ENCODE results near the gene ENG. TPM values are rescaled to one million over a fixed set of nuclear protein-coding genes. Genes with fewer than 3 reads are reported as not detected.
A peak's percentile ranks its signal among the peaks of the same experiment; 100 is the strongest.

Gene ENG
- total and polyA plus RNA-seq, 2 of the 8 experiments (the other 6 are each of a cell fraction or from before 2014, with no cell fraction given): 1.8 to 4.4 TPM

GRCh38 chr9:127796225-127796813 lies 58.1 kb downstream of the ENG start:
- DNase-seq (ENCODE audit: low read depth in 1 of 2, low spot score in 2 of 2) (no peak), FAIRE-seq (no peak)
- no peaks in the 10 kb centered on the region for H3K79me1 ChIP-seq (ENCODE audit: low read depth, low read length)
- POLR2A ChIA-PET (ENCODE audit: partially characterized antibody): interaction anchor here (0.7 to 2.0 kb wide), 4 partner anchors 9 to 345 kb away, joined by 3 to 9 read pairs (median 4); partner anchors contain the start of genes ENG, LRSAM1 and RPL12
- H3K4me3 ChIP-seq (ENCODE audit: extremely low read depth in 1 of 4, insufficient read depth in 2 of 4, low read depth in 3 of 4, low read length in 4 of 4): no peak overlapping the region
- H3K79me2 ChIP-seq (ENCODE audit: control insufficient read depth in 1 of 2, insufficient read depth in 2 of 2, low read length in 2 of 2): no peaks in the 10 kb centered on the region
- 0 out of 2 replicates have a peak overlapping the region, but pooled peaks have one; percentile 72 for H2BK20ac ChIP-seq (ENCODE audit: low read length)
- H4K91ac ChIP-seq (replicated peaks; ENCODE audit: insufficient read length, low read length): no peak overlapping the region
- no peak overlapping the region for H3K14ac ChIP-seq (ENCODE audit: insufficient read length)
- no peaks in the 10 kb centered on the region for H3K4me1 ChIP-seq (replicated peaks in 1 of 4; ENCODE audit: control insufficient read depth in 3 of 4, insufficient read depth in 4 of 4, low read length in 3 of 4)
- no peak overlapping the region for H4K5ac ChIP-seq (ENCODE audit: insufficient read length, low read depth, low read length)
- H2AFZ ChIP-seq (ENCODE audit: low read length): no peak overlapping the region
- 0 out of 3 replicates have a peak, but pooled peaks of 1 of the 2 experiments have one; percentile 9 for TF ChIP-seq POLR2A (IDR thresholded peaks at IDR 0.05; ENCODE audit: control extremely low read depth in 1 of 2, low read depth in 2 of 2, low read length in 2 of 2)
- no peak for TF ChIP-seq CBX5 (IDR thresholded peaks at IDR 0.05; ENCODE audit: low read depth, low read length)
- CTCF ChIA-PET (ENCODE audit: partially characterized antibody): interaction anchor here (0.9 to 2.1 kb wide), 3 partner anchors 28 to 78 kb away, joined by 3 to 7 read pairs (median 3); no protein-coding TSS in a partner anchor
- no peak overlapping the region for H2BK120ac ChIP-seq (replicated peaks; ENCODE audit: low read depth, low read length)
- peaks cover 0 to 11% (median 5%) of the 10 kb centered on the region in 4 experiments; a peak in 6 of 8 replicates for H3K36me3 ChIP-seq (ENCODE audit: control insufficient read depth in 2 of 4, insufficient read depth in 4 of 4, low read length in 3 of 4)
- no peak overlapping the region for H3K4ac ChIP-seq (replicated peaks; ENCODE audit: insufficient read length, low read depth, low read length)
- peaks cover 2 to 8% of the 10 kb centered on the region in 2 experiments for H4K20me1 ChIP-seq (replicated peaks in 1 of 2; ENCODE audit: control insufficient read depth in 1 of 2, insufficient read depth in 2 of 2, low read length in 2 of 2)
- no peak overlapping the region for H3K27ac ChIP-seq (ENCODE audit: low read depth, low read length)
- H3K56ac ChIP-seq (replicated peaks; ENCODE audit: insufficient read length, low read depth, low read length): no peak overlapping the region
- H3K23me2 ChIP-seq (ENCODE audit: low read depth, low read length): no peaks in the 10 kb centered on the region; the same call in 1 of the 2 replicates
- 95% methylated on average over 8 of the region's 8 CpGs; no CpG with 5 or more reads in 1 of the 2 experiments for WGBS, 2 experiments (ENCODE audit: extremely low coverage in 1 of 2, insufficient coverage in 1 of 2, insufficient read length in 1 of 2, insufficient replicate concordance in 2 of 2, low coverage in 1 of 2, low lambda C conversion rate in 2 of 2, missing lambda C conversion rate in 1 of 2)
- 0 out of 2 replicates have a peak overlapping the region, but pooled peaks have one; percentile 16 for H2BK5ac ChIP-seq (ENCODE audit: low read depth, low read length)
- no peak overlapping the region for H3K23ac ChIP-seq (ENCODE audit: insufficient read length)
- no peak overlapping the region; the same call in 1 of the 2 replicates for H2AK5ac ChIP-seq (ENCODE audit: low read depth, low read length)
- H3K4me2 ChIP-seq (ENCODE audit: insufficient read depth in 1 of 2, low read depth in 2 of 2, low read length in 2 of 2): no peak overlapping the region
- H3K9ac ChIP-seq (replicated peaks in 1 of 4; ENCODE audit: extremely low read depth in 1 of 4, low read depth in 3 of 4, low read length in 3 of 4): no peak overlapping the region
- no peaks in the 10 kb centered on the region for H3K9me3 ChIP-seq (ENCODE audit: insufficient read depth in 2 of 2, low read depth in 1 of 2, low read length in 1 of 2)
- no peak overlapping the region for H4K8ac ChIP-seq (ENCODE audit: extremely low read depth, insufficient read depth, low read length)
- H2BK12ac ChIP-seq (ENCODE audit: low read depth, low read length): no peak overlapping the region
- H3K27me3 ChIP-seq (replicated peaks in 1 of 4; ENCODE audit: control insufficient read depth in 3 of 4, extremely low read depth in 1 of 4, insufficient read depth in 3 of 4, low read length in 3 of 4): no peaks in the 10 kb centered on the region
- no peak overlapping the region for H2BK15ac ChIP-seq (ENCODE audit: low read length)
- no peak overlapping the region for H3K18ac ChIP-seq (ENCODE audit: extremely low read depth, low read length)
